Cerebellar cortex (tissue), 1 donor: ENCODE results near the gene FAM83C.
"Not testable (repeated sequence)": the region's sequence is repeated elsewhere in the genome, so short reads cannot be mapped to it uniquely, and the experiment has no call there.

Source experiments
- DNase-seq: peaks from one replicate; pipeline ENCODE4 v3.0.0-alpha.2; 2015; ENCODE audit warnings: low spot score

The FAM83C gene

DNA sequence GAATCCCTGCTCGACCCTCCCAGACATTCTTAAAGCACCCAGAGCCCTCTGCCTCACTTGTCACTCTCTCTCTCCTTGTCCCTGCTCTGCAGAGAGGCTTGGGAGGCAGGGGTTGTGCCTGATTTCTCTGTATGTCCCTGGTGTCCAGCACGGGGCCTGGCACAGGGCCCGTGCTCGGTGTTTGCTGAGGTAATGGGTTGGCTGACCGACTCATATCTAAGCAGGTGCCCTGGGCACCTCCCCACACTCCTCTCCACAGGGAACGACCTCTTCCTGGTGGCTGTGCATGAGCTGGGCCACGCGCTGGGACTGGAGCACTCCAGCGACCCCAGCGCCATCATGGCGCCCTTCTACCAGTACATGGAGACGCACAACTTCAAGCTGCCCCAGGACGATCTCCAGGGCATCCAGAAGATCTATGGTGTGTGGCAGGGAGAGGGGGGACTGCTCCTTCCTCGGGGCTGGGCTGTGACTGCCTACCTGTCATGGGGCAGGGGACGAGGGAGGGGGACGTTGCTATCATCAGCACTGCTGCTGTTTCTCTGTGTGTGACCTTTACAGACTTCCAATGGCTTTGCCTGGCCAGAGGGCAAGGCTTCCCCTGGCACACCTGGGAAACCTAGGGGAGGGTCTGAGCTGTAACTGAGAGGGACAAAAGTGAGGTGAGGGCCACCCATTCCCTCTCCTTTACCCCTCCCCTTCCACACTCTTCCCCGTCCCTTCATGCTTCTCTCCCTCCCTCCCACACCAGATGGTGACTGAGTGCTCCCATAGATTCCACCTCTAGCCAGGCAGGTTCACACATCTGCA is 28.5 kb downstream of the FAM83C start:
- peak; percentile 90 for DNase-seq

DNA sequence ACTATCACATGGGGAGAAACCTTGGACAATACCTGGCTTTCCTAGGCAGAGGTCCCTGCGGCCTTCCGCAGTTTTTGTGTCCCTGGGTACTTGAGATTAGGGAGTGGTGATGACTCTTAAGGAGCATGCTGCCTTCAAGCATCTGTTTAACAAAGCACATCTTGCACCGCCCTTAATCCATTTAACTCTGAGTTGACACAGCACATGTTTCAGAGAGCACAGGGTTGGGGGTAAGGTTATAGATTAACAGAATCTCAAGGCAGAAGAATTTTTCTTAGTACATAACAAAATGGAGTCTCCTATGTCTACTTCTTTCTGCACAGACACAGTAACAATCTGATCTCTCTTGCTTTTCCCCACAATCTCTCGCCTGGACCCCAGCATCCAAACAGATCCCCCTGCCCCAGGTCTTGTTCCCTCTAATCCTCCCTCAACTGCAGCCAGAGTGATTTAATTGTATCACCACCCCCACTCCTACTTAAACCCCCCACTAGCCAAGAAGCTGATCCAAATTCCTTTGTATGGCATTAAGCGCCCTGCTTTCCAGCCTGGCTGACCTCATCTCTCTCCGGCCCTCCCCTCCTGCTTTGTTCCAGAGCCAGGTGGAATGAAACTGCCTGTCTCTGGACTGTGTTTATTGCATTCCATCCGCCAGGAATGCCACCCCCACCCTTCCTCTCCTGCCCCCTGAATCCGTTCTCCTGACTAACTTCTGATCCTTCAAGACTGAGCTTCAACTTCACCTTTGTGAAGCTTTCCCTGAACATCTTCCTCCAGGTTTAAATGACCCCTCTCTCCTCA is 29.3 kb downstream of the FAM83C start:
- peak; percentile 98 for DNase-seq

- DNase-seq: not testable (repeated sequence)
These were observed 29.9 kb downstream of the FAM83C start for GRCh38 chr20:35262321-35262720.

GRCh38 chr20:35260426-35260825 is 31.8 kb downstream of the FAM83C start:
- peak; percentile 93 for DNase-seq

DNA sequence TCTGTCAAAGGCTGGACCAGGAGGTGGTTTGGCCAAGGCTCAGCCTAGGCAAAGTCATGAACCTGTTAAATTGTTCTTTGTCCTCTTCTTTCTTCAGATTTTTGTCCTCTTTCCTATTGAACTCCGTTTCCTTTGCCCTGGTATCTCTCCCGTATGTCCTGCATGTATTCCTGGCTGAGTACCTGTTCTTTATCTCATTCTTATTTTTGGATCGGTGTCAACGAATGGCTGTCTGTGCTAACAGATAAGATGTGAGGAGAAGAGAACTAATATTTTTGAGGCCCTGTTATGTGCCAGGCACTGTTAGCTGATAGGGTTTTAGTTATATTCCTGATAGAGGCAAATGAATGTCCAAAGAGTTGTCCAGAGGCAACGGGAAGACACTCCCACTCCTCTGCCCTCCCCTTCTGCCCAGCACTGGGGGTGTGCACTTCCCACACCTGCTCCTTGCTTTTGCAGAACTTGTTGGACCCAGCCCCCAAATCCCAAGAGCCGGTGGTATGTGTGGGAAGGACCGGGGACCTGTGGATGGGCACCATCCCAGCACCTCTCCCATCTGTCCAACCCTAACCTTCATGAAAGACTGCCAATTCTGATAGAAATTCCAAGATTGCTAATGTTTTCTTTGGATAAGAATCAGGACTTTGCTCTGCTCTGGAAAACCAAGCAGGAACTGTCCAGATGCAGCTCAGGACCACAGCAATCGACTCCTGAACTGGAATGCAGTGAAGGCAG is 34.9 kb downstream of the FAM83C start:
- no peak for DNase-seq

DNA sequence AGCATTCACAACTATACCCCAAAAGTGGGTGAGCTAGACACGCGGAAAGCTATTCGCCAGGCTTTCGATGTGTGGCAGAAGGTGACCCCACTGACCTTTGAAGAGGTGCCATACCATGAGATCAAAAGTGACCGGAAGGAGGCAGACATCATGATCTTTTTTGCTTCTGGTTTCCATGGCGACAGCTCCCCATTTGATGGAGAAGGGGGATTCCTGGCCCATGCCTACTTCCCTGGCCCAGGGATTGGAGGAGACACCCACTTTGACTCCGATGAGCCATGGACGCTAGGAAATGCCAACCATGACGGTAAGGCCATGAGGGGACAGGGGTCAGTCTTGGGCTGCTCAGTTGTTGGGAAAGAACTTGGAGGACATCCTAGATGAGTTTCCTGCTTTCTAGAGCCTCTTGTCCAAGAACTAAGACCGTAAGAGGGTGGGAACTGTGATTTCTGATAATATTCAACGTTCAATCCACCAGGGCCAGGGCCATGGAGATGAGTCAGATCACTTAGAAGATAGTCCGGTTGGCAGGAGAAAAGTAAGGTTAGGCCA is 37.7 kb downstream of the FAM83C start:
- no peak for DNase-seq

GRCh38 chr20:35253010-35253409 is 39.2 kb downstream of the FAM83C start:
- no peak for DNase-seq

DNA sequence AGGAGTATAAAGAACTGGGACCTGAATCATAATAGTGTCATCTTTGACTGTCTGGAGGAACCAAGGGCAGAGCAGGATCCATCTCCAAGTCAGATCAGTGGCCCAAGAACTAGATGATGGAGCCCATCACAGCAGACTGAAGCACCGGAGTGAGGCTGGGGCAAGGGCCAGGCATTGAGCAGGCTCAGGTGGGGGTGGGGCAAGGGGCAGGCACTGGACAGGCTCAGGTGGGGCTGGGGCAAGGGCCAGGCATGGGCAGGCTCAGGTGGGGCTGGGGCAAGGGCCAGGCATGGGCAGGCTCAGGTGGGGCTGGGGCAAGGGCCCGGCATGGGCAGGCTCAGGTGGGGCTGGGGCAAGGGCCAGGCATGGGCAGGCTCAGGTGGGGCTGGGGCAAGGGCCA is 39.6 kb downstream of the FAM83C start:
- not testable (repeated sequence) for DNase-seq

DNA sequence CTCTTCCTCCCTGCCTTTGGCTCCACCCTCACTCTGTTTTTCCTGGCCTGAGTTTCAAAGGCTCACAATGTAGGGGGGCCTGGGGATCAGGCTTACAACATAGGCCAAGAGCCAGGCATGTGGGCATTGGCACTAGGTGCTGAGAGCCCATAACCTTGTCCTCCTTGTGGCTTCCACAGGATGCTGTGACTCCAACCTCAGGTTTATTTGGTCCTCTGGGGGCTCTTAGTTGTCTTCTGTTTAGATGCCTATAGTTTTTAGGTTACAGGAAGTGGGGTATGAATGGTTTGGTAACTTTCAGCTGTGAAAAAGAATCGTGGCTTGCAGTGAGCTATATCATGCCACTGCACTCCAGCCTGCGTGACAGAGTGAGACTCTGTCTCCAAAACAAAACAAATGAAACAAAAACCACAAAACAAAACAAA is 40.2 kb downstream of the FAM83C start:
- DNase-seq: no peak

DNA sequence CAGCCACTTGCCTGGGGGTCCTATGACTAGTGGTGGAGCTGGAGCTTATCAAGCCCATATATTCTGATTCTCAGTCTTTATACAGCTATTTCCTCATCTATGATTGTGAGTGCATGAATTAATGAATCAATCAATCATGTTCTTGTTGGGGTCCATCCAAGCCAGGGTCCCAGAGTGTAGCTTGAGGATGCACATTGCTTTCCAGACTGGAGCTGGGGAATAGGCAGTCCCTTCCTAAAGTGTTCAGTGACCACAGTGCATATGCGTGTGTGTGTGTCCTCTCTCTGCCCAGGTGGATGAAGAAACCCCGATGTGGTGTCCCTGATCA is 40.6 kb downstream of the FAM83C start:
- no peak for DNase-seq

GRCh38 chr20:35248641-35249475 is 43.4 kb downstream of the FAM83C start:
- peak; percentile 97 for DNase-seq

DNA sequence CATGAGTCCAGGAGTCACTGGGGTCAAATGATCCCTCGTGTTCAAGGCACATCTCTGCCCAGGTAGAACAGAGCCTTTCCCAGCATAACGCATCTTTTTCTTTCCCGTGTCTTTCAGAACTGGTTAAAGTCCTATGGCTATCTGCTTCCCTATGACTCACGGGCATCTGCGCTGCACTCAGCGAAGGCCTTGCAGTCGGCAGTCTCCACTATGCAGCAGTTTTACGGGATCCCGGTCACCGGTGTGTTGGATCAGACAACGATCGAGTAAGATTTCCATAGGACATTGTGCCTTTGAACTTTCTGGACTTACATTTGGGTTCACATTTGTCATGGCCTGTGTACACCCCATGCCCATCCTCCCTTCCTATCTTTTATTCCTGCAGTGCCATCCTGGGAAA is 45.5 kb downstream of the FAM83C start:
- no peak for DNase-seq

- no peak for DNase-seq
These were observed 48.2 kb downstream of the FAM83C start for GRCh38 chr20:35243986-35244385.

- no peak for DNase-seq
These were observed 48.9 kb downstream of the FAM83C start for GRCh38 chr20:35243317-35243716.

GRCh38 chr20:35240811-35241293 is 51.4 kb downstream of the FAM83C start:
- DNase-seq: peak; percentile 45

GRCh38 chr20:35240083-35240810 is 52.0 kb downstream of the FAM83C start:
- DNase-seq: peak; percentile 78

- DNase-seq: no peak
These were observed 53.5 kb downstream of the FAM83C start for GRCh38 chr20:35238735-35239134.

DNA sequence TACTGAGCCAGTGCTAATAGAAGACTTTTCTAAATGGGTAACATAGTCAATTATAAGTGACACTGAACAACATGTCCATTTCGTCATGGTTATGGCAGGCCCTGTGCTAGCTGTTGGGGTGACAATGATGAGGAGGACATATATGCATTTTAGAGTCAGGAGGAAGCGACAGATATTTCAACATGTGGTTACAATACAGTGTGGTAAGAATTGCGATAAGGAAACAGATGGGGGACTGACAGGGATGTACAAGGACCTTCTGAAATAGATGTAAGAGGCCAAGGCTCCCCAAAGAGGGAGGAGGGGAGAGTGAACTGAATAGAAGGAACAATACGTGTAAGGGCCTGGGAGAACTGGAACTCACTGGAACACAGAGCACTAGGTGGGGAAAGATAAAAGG is 54.1 kb downstream of the FAM83C start:
- peak; percentile 56 for DNase-seq

DNA sequence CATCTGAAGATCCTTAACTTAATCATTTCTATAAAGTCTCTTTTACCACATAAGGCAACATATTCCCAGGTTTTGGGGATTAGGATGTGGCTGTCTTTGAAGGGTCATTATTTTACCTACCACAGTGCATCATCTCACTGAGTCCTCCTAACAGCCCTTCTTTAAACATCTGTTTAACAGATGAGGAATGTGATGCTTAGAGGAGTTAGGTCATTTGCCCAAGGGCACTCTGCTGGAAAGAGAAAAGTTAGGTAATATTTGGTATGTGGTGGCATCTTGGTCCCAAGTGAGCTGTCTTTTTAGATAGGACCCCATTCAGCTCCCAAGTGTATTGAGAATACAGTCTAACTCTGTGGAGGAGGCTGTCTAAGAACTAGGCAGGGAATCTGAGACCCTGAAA is 54.7 kb downstream of the FAM83C start:
- no peak for DNase-seq

DNA sequence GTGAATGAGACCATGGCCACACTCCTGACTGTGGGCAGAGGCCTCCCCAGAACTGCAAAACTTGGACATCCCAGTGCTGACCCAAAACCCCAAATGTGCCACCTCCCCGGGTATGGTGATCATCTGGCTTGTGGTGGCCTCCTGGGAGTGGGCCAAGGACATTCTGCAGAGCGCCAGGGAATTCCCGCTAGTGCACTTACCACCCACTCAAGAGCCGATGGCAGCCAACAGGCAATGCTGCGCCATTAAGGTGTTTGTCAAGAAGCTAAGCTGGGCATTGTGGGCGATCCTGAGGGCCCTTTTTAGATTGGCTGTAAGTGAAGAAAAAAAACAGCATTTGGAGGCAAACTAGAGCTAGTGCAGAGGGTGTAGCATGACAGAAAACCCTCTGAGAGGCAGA is 56.3 kb downstream of the FAM83C start:
- peak; percentile 78 for DNase-seq
